ENCODE data around the gene ADAMTS18. TPM values are rescaled to one million over a fixed set of nuclear protein-coding genes. Genes with fewer than 3 reads are reported as not detected.

ADAMTS18 gene
- total RNA-seq, 1 donor from 2014 or later = 2.5 TPM

GRCh38 chr16:77402118-77402517 is 32.7 kb downstream of the ADAMTS18 start:
- H3K79me2 ChIP-seq (ENCODE audit: insufficient read depth, low read length) = no peaks in the 10 kb centered on the region
- H3K4me2 ChIP-seq (ENCODE audit: low read length) = no peak overlapping the region
- Mint-ChIP-seq H3K4me1 (ENCODE audit: low read depth, unreplicated experiment) (no peaks in the 10 kb centered on the region), H3K9me3 (ENCODE audit: unreplicated experiment) (no peaks in the 10 kb centered on the region), H3K36me3 (ENCODE audit: low read depth, unreplicated experiment) (no peaks in the 10 kb centered on the region), H3K27ac (ENCODE audit: unreplicated experiment) (no peak overlapping the region), H3K4me3 (ENCODE audit: unreplicated experiment) (no peak overlapping the region), H3K27me3 (ENCODE audit: low read depth, unreplicated experiment) (peaks cover 4% of the 10 kb centered on the region)
- TF ChIP-seq EZH2 (IDR thresholded peaks at IDR 0.05; ENCODE audit: insufficient read depth, low read length) (no peak), CTCF (IDR thresholded peaks at IDR 0.05; ENCODE audit: insufficient read depth, low read depth, low read length) (no peak)
- H3K9me3 ChIP-seq (ENCODE audit: insufficient read depth, low read depth, low read length) = no peaks in the 10 kb centered on the region
- no peaks in the 10 kb centered on the region for H3K27me3 ChIP-seq (ENCODE audit: insufficient read depth, low read length)
- H4K20me1 ChIP-seq (ENCODE audit: insufficient read depth, low read length) = no peaks in the 10 kb centered on the region
- no peak for DNase-seq (ENCODE audit: low read depth)
- no peak overlapping the region for H3K9ac ChIP-seq (ENCODE audit: low read length)
- H2AFZ ChIP-seq (ENCODE audit: low read depth, low read length) = no peak overlapping the region
- H3K4me1 ChIP-seq (ENCODE audit: insufficient read depth, low read length) = no peaks in the 10 kb centered on the region
- no peak overlapping the region for H3K27ac ChIP-seq (ENCODE audit: low read depth, low read length)
- no peak for FAIRE-seq
- no peak overlapping the region for H3K4me3 ChIP-seq (ENCODE audit: insufficient read depth, low read depth, low read length)
- H3K36me3 ChIP-seq (ENCODE audit: insufficient read depth, low read length) = no peaks in the 10 kb centered on the region

GRCh38 chr16:77399546-77399945 is 35.3 kb downstream of the ADAMTS18 start:
- Histone ChIP-seq H3K36me3 (ENCODE audit: insufficient read depth, low read length) (no peaks in the 10 kb centered on the region), H3K9ac (ENCODE audit: low read length) (no peak overlapping the region), H3K4me2 (ENCODE audit: low read length) (no peak overlapping the region), H3K4me3 (ENCODE audit: insufficient read depth, low read depth, low read length) (no peak overlapping the region), H3K79me2 (ENCODE audit: insufficient read depth, low read length) (no peaks in the 10 kb centered on the region), H2AFZ (ENCODE audit: low read depth, low read length) (no peak overlapping the region), H3K9me3 (ENCODE audit: insufficient read depth, low read depth, low read length) (no peaks in the 10 kb centered on the region), H3K27ac (ENCODE audit: low read depth, low read length) (no peak overlapping the region), H3K4me1 (ENCODE audit: insufficient read depth, low read length) (no peaks in the 10 kb centered on the region), H3K27me3 (ENCODE audit: insufficient read depth, low read length) (no peaks in the 10 kb centered on the region), H4K20me1 (ENCODE audit: insufficient read depth, low read length) (no peaks in the 10 kb centered on the region)
- Mint-ChIP-seq H3K4me1 (ENCODE audit: low read depth, unreplicated experiment) (no peaks in the 10 kb centered on the region), H3K36me3 (ENCODE audit: low read depth, unreplicated experiment) (no peaks in the 10 kb centered on the region), H3K27me3 (ENCODE audit: low read depth, unreplicated experiment) (peaks cover 4% of the 10 kb centered on the region), H3K9me3 (ENCODE audit: unreplicated experiment) (no peaks in the 10 kb centered on the region), H3K27ac (ENCODE audit: unreplicated experiment) (no peak overlapping the region), H3K4me3 (ENCODE audit: unreplicated experiment) (no peak overlapping the region)
- DNase-seq (ENCODE audit: low read depth) (no peak), FAIRE-seq (no peak)
- TF ChIP-seq EZH2 (IDR thresholded peaks at IDR 0.05; ENCODE audit: insufficient read depth, low read length) (no peak), CTCF (IDR thresholded peaks at IDR 0.05; ENCODE audit: insufficient read depth, low read depth, low read length) (no peak)

GRCh38 chr16:77399066-77399465 is 35.8 kb downstream of the ADAMTS18 start:
- H3K27ac ChIP-seq (ENCODE audit: low read depth, low read length) = no peak overlapping the region

More at GRCh38 chr16:77399066-77399465, 35.8 kb downstream of the ADAMTS18 start:
- Histone ChIP-seq H3K9me3 (ENCODE audit: insufficient read depth, low read depth, low read length) (no peaks in the 10 kb centered on the region), H2AFZ (ENCODE audit: low read depth, low read length) (no peak overlapping the region), H3K4me2 (ENCODE audit: low read length) (no peak overlapping the region), H3K4me1 (ENCODE audit: insufficient read depth, low read length) (no peaks in the 10 kb centered on the region), H3K4me3 (ENCODE audit: insufficient read depth, low read depth, low read length) (no peak overlapping the region), H3K9ac (ENCODE audit: low read length) (no peak overlapping the region), H3K36me3 (ENCODE audit: insufficient read depth, low read length) (no peaks in the 10 kb centered on the region), H4K20me1 (ENCODE audit: insufficient read depth, low read length) (no peaks in the 10 kb centered on the region), H3K27me3 (ENCODE audit: insufficient read depth, low read length) (no peaks in the 10 kb centered on the region), H3K79me2 (ENCODE audit: insufficient read depth, low read length) (no peaks in the 10 kb centered on the region)
- Mint-ChIP-seq H3K9me3 (ENCODE audit: unreplicated experiment) (no peaks in the 10 kb centered on the region), H3K4me3 (ENCODE audit: unreplicated experiment) (no peak overlapping the region), H3K36me3 (ENCODE audit: low read depth, unreplicated experiment) (no peaks in the 10 kb centered on the region), H3K27ac (ENCODE audit: unreplicated experiment) (no peak overlapping the region), H3K4me1 (ENCODE audit: low read depth, unreplicated experiment) (no peaks in the 10 kb centered on the region), H3K27me3 (ENCODE audit: low read depth, unreplicated experiment) (peaks cover 4% of the 10 kb centered on the region)
- no peak for FAIRE-seq
- TF ChIP-seq EZH2 (IDR thresholded peaks at IDR 0.05; ENCODE audit: insufficient read depth, low read length) (no peak), CTCF (IDR thresholded peaks at IDR 0.05; ENCODE audit: insufficient read depth, low read depth, low read length) (no peak)
- no peak for DNase-seq (ENCODE audit: low read depth)
